Neural crest cell (in vitro differentiated cells): ENCODE results near the gene TRAP1. TPM values are rescaled to one million over a fixed set of nuclear protein-coding genes. Genes with fewer than 3 reads are reported as not detected.

Experiments used
- DNase-seq: peaks from one replicate; pipeline ENCODE4 v3.0.0; 2021; ENCODE audit warnings: low read depth, mixed read lengths, low spot score
- H3K27ac Mint-ChIP-seq: one replicate; pipeline ENCODE4 v1.8.0; 2021; ENCODE audit warnings: mild to moderate bottlenecking, mixed read lengths; ENCODE audit not compliant: unreplicated experiment
- H3K27me3 Mint-ChIP-seq: 2 replicates; pipeline ENCODE4 v1.8.0; 2021; ENCODE audit warnings: low read depth, mild to moderate bottlenecking, mixed read lengths
- H3K36me3 Mint-ChIP-seq: 2 replicates; pipeline ENCODE4 v1.8.0; 2021; ENCODE audit warnings: low read depth, mild to moderate bottlenecking, mixed read lengths
- H3K4me1 Mint-ChIP-seq: 2 replicates; pipeline ENCODE4 v1.8.0; 2021; ENCODE audit warnings: mixed read lengths
- H3K4me3 Mint-ChIP-seq: one replicate; pipeline ENCODE4 v1.8.0; 2021; ENCODE audit warnings: mild to moderate bottlenecking, mixed read lengths
- H3K9me3 Mint-ChIP-seq: 2 replicates; pipeline ENCODE4 v1.8.0; 2021; ENCODE audit warnings: mixed read lengths
- CTCF ChIP-seq: fragments of 200-600 bp; sonication (generic); conservative IDR thresholded peaks from 2 replicates; pipeline ENCODE4 v1.5.0; 2021; ENCODE audit warnings: antibody characterized with exemption, mild to moderate bottlenecking
- total RNA-seq: library from RNA; stranded (reverse); gene quantifications from 2 replicates; pipeline ENCODE4 v1.2.1, GENCODE V29; 2021

TRAP1 gene
- total RNA-seq, 1 donor from 2014 or later, result 152 TPM

DNA sequence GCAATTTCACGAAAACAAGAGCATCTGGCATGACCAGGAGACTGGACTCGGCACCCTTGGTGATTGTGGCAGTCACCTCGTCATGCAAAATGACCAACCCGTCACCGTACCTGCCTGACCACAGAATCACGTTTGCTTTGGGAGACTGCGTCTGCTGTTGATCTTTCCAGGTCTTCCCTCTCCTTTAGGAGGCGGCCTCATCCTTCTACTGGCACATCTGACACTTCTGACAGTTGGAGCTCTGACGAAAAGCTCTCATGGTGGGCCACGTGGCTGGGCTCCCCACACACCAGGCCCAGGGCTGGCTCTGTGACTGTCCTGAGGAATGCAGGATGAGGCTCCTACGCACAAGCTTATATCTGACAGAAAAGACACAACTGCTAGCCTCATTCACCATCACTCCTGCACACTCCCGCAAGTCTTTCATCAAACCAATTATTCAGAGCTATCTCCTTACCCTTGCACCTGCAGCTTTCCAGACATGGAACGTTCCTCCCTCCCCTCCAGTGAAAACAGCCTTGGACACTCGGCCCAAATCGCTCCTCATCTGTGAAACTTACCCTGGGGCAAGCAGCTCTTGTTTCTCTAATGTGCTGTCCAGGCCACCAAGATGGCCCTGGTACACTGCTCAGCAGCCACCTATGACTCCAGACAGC is 3.6 kb downstream of the TRAP1 start:
- H3K4me3 Mint-ChIP-seq, result peak overlapping the region; percentile 75
- H3K36me3 Mint-ChIP-seq, result peaks cover 2% of the 10 kb centered on the region
- DNase-seq, result no peak
- H3K4me1 Mint-ChIP-seq, result peaks cover 40% of the 10 kb centered on the region
- H3K27ac Mint-ChIP-seq, result peak overlapping the region; percentile 55
- no peak for TF ChIP-seq CTCF
- no peaks in the 10 kb centered on the region for H3K9me3 Mint-ChIP-seq
- no peaks in the 10 kb centered on the region for H3K27me3 Mint-ChIP-seq

GRCh38 chr16:3712861-3713372 is 4.4 kb downstream of the TRAP1 start:
- H3K36me3 Mint-ChIP-seq, result peaks cover 2% of the 10 kb centered on the region

GRCh38 chr16:3706253-3707012 is 10.9 kb downstream of the TRAP1 start:
- TF ChIP-seq CTCF, result no peak
- Mint-ChIP-seq H3K4me3 (no peak overlapping the region), H3K36me3 (peaks cover 4% of the 10 kb centered on the region), H3K27ac (no peak overlapping the region), H3K4me1 (no peaks in the 10 kb centered on the region), H3K9me3 (no peaks in the 10 kb centered on the region), H3K27me3 (no peaks in the 10 kb centered on the region)
- no peak for DNase-seq

More at GRCh38 chr16:3712861-3713372, 4.4 kb downstream of the TRAP1 start:
- TF ChIP-seq CTCF, result no peak
- Mint-ChIP-seq H3K27me3 (no peaks in the 10 kb centered on the region), H3K4me1 (peaks cover 37% of the 10 kb centered on the region), H3K4me3 (peak overlapping the region; percentile 75), H3K27ac (peak overlapping the region; percentile 89), H3K9me3 (no peaks in the 10 kb centered on the region)
- DNase-seq, result no peak

DNA sequence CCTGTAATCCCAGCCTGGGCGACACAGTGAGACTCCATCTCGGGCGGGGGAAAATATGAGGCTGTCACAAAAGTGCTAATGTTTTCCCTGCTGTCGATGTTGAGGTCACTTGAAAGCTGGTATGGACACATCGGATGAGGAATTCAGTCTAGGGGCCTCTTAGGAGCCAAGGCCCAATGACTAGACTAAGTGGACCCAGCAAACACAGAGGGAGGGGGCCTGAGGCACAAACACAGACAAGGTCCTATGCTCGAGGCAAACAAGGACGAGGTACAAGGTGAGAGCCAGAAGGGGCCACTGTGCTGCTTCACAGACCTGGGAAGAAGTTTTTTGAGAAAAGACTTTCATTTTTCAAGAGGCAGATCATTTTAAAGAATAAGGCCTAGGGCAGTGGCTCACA is 15.2 kb downstream of the TRAP1 start:
- Mint-ChIP-seq H3K9me3 (no peaks in the 10 kb centered on the region), H3K4me3 (no peak overlapping the region), H3K27me3 (no peaks in the 10 kb centered on the region), H3K36me3 (peaks cover 4% of the 10 kb centered on the region), H3K27ac (no peak overlapping the region), H3K4me1 (no peaks in the 10 kb centered on the region)
- no peak for DNase-seq
- TF ChIP-seq CTCF, result no peak

GRCh38 chr16:3701531-3701930 is 15.8 kb downstream of the TRAP1 start:
- no peak for DNase-seq
- H3K27ac Mint-ChIP-seq, result no peak overlapping the region

More at GRCh38 chr16:3701531-3701930, 15.8 kb downstream of the TRAP1 start:
- Mint-ChIP-seq H3K9me3 (no peaks in the 10 kb centered on the region), H3K4me1 (no peaks in the 10 kb centered on the region), H3K4me3 (no peak overlapping the region), H3K36me3 (peaks cover 4% of the 10 kb centered on the region), H3K27me3 (no peaks in the 10 kb centered on the region)
- TF ChIP-seq CTCF, result no peak
